Naive B cell (primary cell): Measurements from ENCODE around the gene EVX2. TPM values are rescaled to one million over a fixed set of nuclear protein-coding genes. Genes with fewer than 3 reads are reported as not detected.

Source experiments
- ATAC-seq, 2 donors: fragments of 150-1000 bp; cut with Tn5 transposase; 2 replicates each; pipeline ENCODE4 v1.10.0; 2021; ENCODE audit warnings: low read depth in 2 of 2, mild to moderate bottlenecking in 2 of 2, moderate library complexity in 2 of 2
- DNase-seq: peaks from one replicate; pipeline ENCODE4 v3.0.0; 2022
- H3K27ac Mint-ChIP-seq, 6 donors: one replicate each; pipeline ENCODE4 v1.8.0; 2020 to 2022; ENCODE audit warnings: mild to moderate bottlenecking in 6 of 6, mixed read lengths in 6 of 6, moderate library complexity in 5 of 6, inconsistent platforms in 2 of 6
- H3K27me3 Mint-ChIP-seq, 3 donors: one replicate each; pipeline ENCODE4 v1.8.0; 2021 to 2022; ENCODE audit warnings: mixed read lengths in 3 of 3, mild to moderate bottlenecking in 1 of 3
- H3K36me3 Mint-ChIP-seq, 2 donors: one replicate each; pipeline ENCODE4 v1.8.0; 2020 to 2022; ENCODE audit warnings: mixed read lengths in 2 of 2, inconsistent platforms in 1 of 2, mild to moderate bottlenecking in 1 of 2
- H3K4me1 Mint-ChIP-seq, 3 donors: one replicate each; pipeline ENCODE4 v1.8.0; 2020 to 2022; ENCODE audit warnings: mixed read lengths in 3 of 3, inconsistent platforms in 1 of 3, mild to moderate bottlenecking in 1 of 3, moderate library complexity in 1 of 3
- H3K4me3 Mint-ChIP-seq, 8 donors: one replicate each; pipeline ENCODE4 v1.8.0; 2020 to 2022; ENCODE audit warnings: mild to moderate bottlenecking in 8 of 8, mixed read lengths in 8 of 8, moderate library complexity in 8 of 8, inconsistent platforms in 2 of 8
- H3K9me3 Mint-ChIP-seq, 7 donors: one replicate each; pipeline ENCODE4 v1.8.0; 2020 to 2022; ENCODE audit warnings: mixed read lengths in 7 of 7, mild to moderate bottlenecking in 5 of 7, inconsistent platforms in 2 of 7, moderate library complexity in 1 of 7
- polyA plus RNA-seq, 6 donors: library from polyadenylated mRNA; unstranded; fragments of 300-500 nt; fragmentation: Illumina TruSeq; gene quantifications; one replicate each; pipeline ENCODE4 v1.2.3, GENCODE V29; 2021; ENCODE audit warnings: low read depth in 6 of 6

Gene EVX2
- polyA plus RNA-seq, 6 donors from 2014 or later, result not detected

DNA sequence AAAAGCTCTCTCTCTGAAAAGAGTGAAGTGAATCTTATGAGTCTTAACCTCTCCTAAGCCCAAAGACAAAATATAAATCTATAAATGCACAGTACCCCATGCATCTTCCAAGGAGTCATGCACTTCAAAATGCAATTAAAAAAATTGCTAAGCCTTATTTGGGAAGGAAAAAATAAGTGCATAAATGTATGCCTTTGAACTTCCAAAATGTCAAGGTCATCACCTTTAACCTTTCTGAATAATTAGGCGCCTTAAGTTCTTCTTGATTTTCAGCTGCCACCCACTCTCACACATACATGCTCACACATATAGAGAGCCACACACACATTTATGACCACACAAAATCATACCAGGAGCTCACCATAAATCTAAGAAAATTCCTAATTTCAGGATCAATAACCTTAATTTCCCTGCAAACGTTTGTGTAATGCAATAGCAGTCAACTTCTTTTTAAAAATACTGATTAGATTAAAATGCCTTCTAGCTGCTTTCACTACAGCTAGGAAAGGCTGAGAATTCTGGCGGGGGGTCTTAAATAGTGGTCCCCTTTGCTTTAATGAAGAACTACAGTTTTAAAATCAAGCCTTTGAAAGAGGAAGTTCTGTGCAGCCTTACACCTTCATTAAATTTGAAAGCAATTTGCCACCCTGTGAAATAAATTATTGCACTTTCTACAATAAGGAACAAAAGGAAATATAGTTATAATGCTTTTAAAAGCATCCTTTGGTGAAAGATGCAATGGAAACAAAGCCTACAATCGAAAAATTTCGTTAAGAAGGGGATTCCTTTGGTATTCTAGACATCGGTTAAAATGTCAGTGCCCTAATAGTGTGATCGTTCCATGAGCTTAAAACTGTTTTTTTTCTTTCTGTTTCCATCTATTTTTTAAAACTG is 26.9 kb upstream of the EVX2 start:
- ATAC-seq, result no peak
- H3K4me3 Mint-ChIP-seq, result peak overlapping the region in 3 of 8 donors; percentile 9 to 75 (median 58)
- peaks cover 5 to 10% of the 10 kb centered on the region in 2 donors for H3K36me3 Mint-ChIP-seq
- peaks cover 13 to 20% (median 19%) of the 10 kb centered on the region in 3 donors for H3K4me1 Mint-ChIP-seq
- peaks cover 65 to 73% (median 72%) of the 10 kb centered on the region in 3 donors for H3K27me3 Mint-ChIP-seq
- peaks cover 0 to 40% (median 8%) of the 10 kb centered on the region in 7 donors for H3K9me3 Mint-ChIP-seq
- DNase-seq, result no peak
- H3K27ac Mint-ChIP-seq, result peak overlapping the region in 4 of 6 donors; percentile 39 to 92 (median 66)

DNA sequence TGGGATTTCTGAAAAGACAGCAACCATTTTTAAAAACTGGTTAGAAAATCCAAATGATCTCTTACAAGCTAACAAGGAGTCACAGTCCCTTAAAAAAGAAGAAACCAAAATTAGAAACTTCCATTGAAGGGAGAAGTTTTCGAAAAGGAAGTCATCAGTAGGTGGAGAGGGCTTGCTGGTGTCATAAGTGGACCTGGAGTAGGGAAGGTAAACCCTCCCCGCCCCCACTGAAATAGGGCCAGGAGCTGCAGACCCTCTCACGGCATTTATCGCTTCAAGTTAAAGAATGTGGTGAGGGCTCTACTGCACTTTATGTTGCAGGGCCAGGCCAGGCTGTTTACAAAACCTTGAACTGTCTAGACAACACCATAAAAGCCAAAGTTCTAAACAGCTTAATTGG is 26.2 kb upstream of the EVX2 start:
- Mint-ChIP-seq H3K9me3 (peaks cover 0 to 38% (median 8%) of the 10 kb centered on the region in 7 donors), H3K36me3 (peaks cover 5 to 10% of the 10 kb centered on the region in 2 donors), H3K27me3 (peaks cover 70 to 77% (median 72%) of the 10 kb centered on the region in 3 donors), H3K4me3 (peak overlapping the region in 2 of 8 donors; percentile 58 to 75), H3K4me1 (peaks cover 19 to 26% (median 26%) of the 10 kb centered on the region in 3 donors), H3K27ac (peak overlapping the region in 3 of 6 donors; percentile 16 to 92 (median 19))
- DNase-seq, result no peak
- ATAC-seq, result no peak

DNA sequence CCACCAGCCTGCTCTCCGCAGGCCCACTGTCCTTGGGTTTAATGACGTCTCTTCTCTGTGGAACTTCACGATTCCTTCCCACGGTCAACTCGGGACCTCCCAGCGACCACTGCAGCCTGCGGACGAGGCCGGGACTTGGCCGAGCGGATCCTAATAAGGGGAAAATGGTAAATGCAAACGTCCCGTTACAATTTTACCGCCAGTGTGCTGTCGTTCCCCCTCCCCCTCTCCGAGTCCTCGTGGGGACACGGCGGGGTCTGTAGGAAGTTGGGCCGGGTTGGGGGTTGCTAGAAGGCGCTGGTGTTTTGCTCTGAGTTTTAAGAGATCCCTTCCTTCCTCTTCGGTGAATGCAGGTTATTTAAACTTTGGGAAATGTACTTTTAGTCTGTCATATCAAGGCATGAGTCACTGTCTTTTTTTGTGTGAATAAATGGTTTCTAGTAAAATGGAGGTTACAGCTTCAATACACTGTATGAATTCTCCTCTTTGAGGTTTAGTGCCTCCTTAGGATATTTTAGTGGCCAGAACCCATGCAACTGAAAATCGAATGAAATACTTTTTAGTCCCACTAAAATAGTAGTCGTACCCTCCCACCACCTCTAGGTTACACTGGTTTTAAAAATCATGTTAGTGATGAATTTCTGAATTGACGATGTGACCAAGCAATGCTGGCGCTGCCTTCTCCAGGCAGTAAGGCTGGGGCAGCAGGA is 25.6 kb upstream of the EVX2 start:
- Mint-ChIP-seq H3K27ac (peak overlapping the region in 4 of 6 donors; percentile 66 to 93 (median 86)), H3K9me3 (peaks cover 0 to 38% (median 9%) of the 10 kb centered on the region in 7 donors), H3K36me3 (peaks cover 5 to 10% of the 10 kb centered on the region in 2 donors), H3K27me3 (peaks cover 71 to 80% (median 73%) of the 10 kb centered on the region in 3 donors), H3K4me3 (peak overlapping the region in 5 of 8 donors; percentile 22 to 79 (median 58)), H3K4me1 (peaks cover 21 to 32% (median 28%) of the 10 kb centered on the region in 3 donors)
- no peak for DNase-seq
- no peak for ATAC-seq

DNA sequence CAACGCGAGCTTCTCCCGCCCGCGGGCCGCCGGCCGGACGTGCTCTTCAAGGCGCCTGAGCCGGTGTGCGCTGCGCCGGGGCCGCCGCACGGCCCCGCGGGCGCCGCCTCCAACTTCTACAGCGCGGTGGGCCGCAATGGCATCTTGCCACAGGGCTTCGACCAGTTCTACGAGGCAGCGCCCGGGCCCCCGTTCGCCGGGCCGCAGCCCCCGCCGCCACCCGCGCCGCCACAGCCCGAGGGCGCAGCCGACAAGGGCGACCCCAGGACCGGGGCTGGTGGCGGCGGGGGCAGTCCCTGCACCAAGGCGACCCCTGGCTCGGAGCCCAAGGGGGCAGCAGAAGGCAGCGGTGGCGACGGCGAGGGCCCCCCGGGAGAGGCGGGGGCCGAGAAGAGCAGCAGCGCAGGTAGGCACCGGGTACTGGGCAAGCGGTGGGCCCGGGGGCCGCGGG is 24.0 kb upstream of the EVX2 start:
- Mint-ChIP-seq H3K36me3 (peaks cover 5 to 10% of the 10 kb centered on the region in 2 donors), H3K9me3 (peaks cover 0 to 41% (median 12%) of the 10 kb centered on the region in 7 donors), H3K27ac (no peak overlapping the region), H3K4me3 (peak overlapping the region in 1 of 8 donors; percentile 54), H3K4me1 (peaks cover 21 to 33% (median 31%) of the 10 kb centered on the region in 3 donors), H3K27me3 (peaks cover 73 to 84% (median 76%) of the 10 kb centered on the region in 3 donors)
- ATAC-seq (no peak), DNase-seq (no peak)

DNA sequence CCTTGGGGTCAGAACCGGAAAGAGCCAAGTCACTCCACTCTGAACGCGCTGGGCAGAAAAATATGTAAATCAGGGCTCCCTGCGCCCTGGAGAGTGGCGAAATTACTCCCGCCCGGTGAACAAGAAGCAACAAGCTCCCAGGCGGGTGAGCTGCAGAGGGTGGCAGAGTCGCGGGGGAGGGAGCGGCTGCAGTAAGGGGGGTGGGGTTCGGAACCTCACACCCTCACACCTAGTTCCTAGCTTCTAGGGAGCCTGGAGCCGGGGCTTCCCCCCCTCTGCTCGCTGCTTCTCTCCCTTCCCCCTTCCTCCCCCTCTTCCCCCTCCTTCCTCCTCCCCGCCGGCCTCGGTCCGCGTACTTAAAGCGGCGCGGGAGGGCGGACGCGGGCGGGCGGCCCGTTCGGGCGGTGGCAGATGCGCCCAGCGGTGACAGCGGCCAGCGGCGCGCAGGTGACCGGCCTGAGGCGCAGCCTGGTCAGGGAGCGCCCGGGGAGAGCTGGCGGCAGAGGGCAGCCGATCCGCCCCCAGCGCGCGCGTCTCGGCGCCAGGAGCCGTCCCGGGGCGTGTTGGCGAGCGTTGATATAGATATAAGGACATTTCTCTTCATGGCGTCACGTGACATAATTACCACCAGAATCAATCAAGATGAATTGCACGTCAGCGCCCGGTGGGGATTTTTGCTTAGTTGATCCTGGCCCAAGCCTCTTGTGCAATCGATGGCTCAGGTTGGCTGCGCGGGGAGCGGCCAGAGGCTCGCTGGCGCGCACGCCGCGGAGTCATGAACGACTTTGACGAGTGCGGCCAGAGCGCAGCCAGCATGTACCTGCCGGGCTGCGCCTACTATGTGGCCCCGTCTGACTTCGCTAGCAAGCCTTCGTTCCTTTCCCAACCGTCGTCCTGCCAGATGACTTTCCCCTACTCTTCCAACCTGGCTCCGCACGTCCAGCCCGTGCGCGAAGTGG is 23.1 kb upstream of the EVX2 start, which contains the start of gene HOXD11:
Gene HOXD11, plus strand, starts transcription at position 700 of the 959 bp plus-strand sequence. Its CDS starts 76 bp downstream, at position 776.
- no peak for DNase-seq
- peaks cover 5 to 15% of the 10 kb centered on the region in 2 donors for H3K36me3 Mint-ChIP-seq
- peak within 1 kb of the TSS in 5 of 6 donors; percentile 53 to 95 (median 87) for H3K27ac Mint-ChIP-seq
- peaks cover 76 to 84% (median 80%) of the 10 kb centered on the region in 3 donors for H3K27me3 Mint-ChIP-seq
- peaks cover 21 to 33% (median 31%) of the 10 kb centered on the region in 3 donors for H3K4me1 Mint-ChIP-seq
- ATAC-seq, result peak; percentile 25 to 32
- peak within 1 kb of the TSS; percentile 62 to 91 (median 80) for H3K4me3 Mint-ChIP-seq
- peaks cover 0 to 42% (median 11%) of the 10 kb centered on the region in 7 donors for H3K9me3 Mint-ChIP-seq

DNA sequence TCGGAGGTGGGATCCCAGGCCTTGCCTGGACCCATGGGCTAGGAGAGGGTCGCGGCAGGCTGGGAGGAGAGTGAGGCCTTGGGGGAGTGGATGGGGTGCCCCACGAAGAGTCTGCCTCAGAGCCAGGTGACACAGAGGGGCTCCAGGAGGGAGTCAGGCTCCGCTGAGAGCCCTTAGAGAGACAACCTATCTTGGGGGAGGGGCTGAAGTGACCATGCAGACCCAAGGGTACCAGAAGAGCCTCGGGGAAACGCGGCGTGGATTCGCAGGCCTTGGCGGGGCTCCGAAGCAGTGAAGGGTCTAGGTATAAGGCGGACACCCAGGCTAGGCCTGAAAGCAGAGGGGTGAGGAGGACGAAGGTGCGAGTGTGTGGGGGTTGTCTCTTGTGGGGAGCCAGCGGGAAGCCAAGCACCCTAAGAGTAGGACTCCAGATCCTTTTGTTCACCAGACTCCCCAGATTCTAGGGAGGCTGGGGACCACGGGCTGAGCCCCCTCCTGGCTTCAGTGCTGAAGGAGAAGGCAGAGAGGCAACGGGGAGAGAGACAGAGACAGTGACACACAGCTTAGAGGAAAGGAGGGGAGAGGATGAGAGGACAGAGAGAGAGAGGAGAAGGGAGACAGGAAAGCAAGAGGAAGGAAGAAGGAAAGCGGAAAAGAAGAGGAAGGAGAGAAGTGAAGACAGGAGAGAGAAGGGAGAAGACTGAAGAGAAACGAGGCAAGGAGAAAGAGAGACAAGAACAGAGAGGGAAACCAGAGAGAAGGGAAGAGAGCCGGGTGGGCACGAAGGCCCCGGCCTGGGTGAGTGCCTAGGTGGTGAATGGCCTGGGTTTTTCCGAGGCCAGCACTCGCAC is 22.2 kb upstream of the EVX2 start:
- Mint-ChIP-seq H3K27ac (peak overlapping the region in 5 of 6 donors; percentile 53 to 95 (median 83)), H3K27me3 (peaks cover 76 to 84% (median 76%) of the 10 kb centered on the region in 3 donors), H3K4me3 (peak overlapping the region; percentile 62 to 91 (median 80)), H3K4me1 (peaks cover 21 to 33% (median 27%) of the 10 kb centered on the region in 3 donors), H3K36me3 (peaks cover 5 to 17% of the 10 kb centered on the region in 2 donors), H3K9me3 (peaks cover 0 to 38% (median 11%) of the 10 kb centered on the region in 7 donors)
- DNase-seq (no peak), ATAC-seq (no peak)

DNA sequence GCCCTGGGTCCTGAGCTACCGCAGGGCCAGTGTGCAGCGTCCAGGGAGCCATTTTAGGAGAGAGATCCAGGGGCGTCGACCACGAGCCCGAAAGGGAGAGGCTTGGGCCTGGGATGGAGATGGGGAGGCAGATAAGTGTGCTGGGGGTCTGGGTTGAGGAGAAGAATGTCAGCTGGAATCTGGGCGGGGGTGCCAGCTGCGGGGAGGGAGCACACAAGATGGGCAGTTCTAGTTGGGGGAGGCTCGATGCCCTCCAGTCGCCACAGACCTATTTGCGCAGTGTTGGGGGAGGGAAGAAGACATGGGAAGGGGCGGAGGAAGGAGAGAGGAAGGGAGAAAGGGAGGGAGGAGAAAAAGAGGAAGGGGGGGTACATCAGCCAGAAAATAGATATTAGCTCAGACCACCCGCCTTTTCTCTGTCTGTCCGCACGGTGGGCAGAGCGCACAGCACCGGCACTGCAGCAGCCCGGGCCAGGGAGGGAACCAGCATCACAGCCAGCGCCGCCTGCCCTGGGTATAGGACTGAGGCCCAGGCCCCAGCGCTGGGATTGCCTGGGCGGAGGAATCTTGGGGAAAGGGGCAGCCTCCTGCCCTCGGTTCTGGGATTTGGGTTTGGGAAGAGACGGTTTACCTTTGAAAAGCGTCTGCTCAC is 21.4 kb upstream of the EVX2 start:
- Mint-ChIP-seq H3K27ac (peak overlapping the region in 1 of 6 donors; percentile 83), H3K36me3 (peaks cover 5 to 17% of the 10 kb centered on the region in 2 donors), H3K27me3 (peaks cover 72 to 84% (median 82%) of the 10 kb centered on the region in 3 donors), H3K4me3 (peak overlapping the region in 4 of 8 donors; percentile 15 to 80 (median 42)), H3K9me3 (peaks cover 0 to 32% (median 11%) of the 10 kb centered on the region in 7 donors), H3K4me1 (peaks cover 21 to 33% (median 28%) of the 10 kb centered on the region in 3 donors)
- ATAC-seq (no peak), DNase-seq (no peak)

DNA sequence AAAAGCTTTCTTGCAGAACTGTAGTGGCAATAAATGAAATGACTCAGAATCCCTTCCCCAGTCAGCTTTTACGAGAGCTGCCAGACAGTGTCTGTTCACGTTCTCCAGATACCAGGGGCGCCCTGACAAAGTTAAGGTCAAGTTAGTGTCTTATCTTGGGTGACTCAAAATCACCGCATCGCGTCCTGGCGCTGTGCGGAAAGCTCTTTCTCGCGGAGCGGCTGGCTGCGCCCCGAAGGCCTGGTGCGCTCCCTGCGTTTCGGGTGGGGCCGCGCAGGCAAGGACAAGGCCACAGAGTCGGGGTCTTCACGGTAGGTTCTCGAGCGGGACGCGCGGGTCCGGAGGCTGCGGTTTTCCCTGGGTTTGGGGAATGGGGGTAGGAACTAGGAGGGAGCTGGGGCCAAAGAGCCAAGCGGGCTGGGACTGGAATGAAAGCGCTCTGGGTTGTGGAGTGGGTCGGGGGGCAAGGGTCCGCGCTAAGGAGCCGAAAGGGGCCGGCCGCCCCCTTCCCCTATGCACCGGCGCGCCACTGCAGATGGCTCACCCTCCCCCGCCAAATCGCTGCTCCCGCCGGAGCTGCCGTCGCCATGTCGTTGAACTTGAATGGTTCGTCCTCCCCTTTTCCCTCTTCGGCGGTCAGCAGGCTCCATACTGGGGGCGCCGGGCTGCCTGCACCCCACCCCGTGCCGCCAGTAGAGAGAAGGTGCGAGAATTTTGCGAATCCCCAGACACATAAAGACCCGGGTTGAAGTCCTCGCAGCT is 20.7 kb upstream of the EVX2 start:
- DNase-seq, result no peak
- Mint-ChIP-seq H3K27ac (peak overlapping the region in 3 of 6 donors; percentile 28 to 83 (median 56)), H3K27me3 (peaks cover 66 to 83% (median 79%) of the 10 kb centered on the region in 3 donors), H3K4me1 (peaks cover 21 to 33% (median 28%) of the 10 kb centered on the region in 3 donors), H3K36me3 (peaks cover 3 to 17% of the 10 kb centered on the region in 2 donors), H3K4me3 (peak overlapping the region in 3 of 8 donors; percentile 15 to 56 (median 16)), H3K9me3 (peaks cover 0 to 30% (median 7%) of the 10 kb centered on the region in 7 donors)
- ATAC-seq, result no peak

DNA sequence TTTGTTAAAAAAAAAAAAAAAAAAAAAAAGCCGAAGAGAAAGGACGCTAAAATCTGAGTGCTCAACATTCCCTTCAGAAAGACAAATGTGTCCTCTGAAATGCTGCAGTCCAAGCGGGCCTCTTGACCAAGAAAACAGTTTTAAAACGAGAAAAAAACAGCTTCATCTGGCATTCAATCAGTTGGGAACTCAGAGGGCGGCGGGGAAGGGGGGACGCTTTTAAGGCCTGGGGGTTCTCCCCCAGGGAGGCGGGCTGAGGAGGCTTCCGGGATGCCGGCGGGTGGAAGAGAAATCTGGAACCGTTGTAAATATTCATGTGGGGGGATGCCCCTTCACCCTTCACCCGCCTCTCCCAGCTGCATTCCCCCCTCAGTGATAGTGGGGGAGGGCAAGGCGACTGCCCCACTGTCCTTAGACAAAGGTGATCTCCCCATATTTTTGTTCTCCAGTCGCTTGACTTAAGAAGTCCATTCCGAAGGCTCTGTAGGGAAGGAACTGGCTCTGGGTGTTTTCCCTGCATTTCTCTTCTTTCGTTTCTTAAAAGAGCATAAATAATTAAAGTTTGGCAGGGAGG is 20.1 kb upstream of the EVX2 start:
- peaks cover 0 to 17% of the 10 kb centered on the region in 2 donors for H3K36me3 Mint-ChIP-seq
- peaks cover 19 to 28% (median 24%) of the 10 kb centered on the region in 3 donors for H3K4me1 Mint-ChIP-seq
- peaks cover 0 to 23% (median 6%) of the 10 kb centered on the region in 7 donors for H3K9me3 Mint-ChIP-seq
- ATAC-seq, result no peak
- peak overlapping the region in 4 of 8 donors; percentile 15 to 54 (median 16) for H3K4me3 Mint-ChIP-seq
- H3K27me3 Mint-ChIP-seq, result peaks cover 63 to 83% (median 78%) of the 10 kb centered on the region in 3 donors
- no peak for DNase-seq
- peak overlapping the region in 3 of 6 donors; percentile 28 to 47 (median 36) for H3K27ac Mint-ChIP-seq

DNA sequence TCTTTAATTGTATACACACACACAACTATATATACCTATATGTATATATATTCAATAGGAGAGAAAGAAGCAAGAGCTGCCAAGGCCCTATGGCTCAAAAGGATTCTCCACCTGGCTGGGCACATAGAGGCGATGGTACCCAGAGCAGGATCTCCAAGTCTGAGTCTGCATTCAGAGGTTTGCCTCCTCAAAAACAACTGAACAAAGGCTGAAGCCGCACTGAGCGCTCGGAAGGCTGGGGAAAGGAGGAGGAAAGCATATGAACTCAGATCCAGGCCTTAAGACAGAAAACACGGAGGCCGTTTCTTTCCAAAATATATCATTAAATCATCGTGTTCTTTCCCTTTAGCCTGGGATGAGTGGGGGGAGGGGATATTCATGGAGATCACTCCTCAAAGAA is 19.4 kb upstream of the EVX2 start:
- DNase-seq, result no peak
- Mint-ChIP-seq H3K27ac (peak overlapping the region in 1 of 6 donors; percentile 44), H3K36me3 (peaks cover 0 to 17% of the 10 kb centered on the region in 2 donors), H3K4me3 (peak overlapping the region in 1 of 8 donors; percentile 4), H3K4me1 (peaks cover 16 to 24% (median 24%) of the 10 kb centered on the region in 3 donors), H3K9me3 (peaks cover 0 to 18% (median 6%) of the 10 kb centered on the region in 7 donors), H3K27me3 (peaks cover 60 to 82% (median 79%) of the 10 kb centered on the region in 3 donors)
- no peak for ATAC-seq
